ENCODE results near the gene GDF15.

DNA sequence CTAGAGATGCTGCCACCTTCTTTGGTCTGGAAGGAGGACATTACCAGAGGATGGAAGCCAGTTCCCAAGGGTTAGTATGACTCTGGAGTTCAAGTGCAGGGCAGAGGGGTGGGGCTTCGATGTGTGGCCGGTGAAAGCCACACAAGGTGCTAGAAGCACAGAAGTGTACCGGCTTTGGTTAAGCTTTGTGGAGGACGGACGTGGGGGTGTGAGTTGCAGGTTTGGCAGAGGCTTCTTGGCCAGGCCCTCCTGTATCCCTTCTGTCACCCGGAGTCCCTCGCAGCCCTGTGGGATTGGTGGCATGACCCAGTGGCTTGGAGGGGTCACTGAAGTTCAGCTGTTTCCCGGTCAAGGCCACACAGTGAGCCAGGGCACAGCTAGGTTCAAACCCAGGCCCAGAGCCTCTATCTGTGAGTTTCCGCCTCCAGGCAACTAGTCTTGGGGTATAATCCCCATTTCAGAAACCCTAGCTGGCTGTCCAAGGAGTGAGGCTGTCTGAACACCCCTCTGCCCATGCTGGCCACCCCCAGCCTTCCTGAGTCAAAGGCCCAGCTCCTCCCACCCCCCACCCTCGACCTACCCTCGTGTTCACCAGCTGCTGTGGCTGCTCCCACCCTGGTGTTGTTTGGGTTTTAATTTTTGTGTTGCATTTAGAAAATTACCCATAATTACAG lies 28.7 kb downstream of the GDF15 start:
- TF ChIP-seq, protein P1, sequence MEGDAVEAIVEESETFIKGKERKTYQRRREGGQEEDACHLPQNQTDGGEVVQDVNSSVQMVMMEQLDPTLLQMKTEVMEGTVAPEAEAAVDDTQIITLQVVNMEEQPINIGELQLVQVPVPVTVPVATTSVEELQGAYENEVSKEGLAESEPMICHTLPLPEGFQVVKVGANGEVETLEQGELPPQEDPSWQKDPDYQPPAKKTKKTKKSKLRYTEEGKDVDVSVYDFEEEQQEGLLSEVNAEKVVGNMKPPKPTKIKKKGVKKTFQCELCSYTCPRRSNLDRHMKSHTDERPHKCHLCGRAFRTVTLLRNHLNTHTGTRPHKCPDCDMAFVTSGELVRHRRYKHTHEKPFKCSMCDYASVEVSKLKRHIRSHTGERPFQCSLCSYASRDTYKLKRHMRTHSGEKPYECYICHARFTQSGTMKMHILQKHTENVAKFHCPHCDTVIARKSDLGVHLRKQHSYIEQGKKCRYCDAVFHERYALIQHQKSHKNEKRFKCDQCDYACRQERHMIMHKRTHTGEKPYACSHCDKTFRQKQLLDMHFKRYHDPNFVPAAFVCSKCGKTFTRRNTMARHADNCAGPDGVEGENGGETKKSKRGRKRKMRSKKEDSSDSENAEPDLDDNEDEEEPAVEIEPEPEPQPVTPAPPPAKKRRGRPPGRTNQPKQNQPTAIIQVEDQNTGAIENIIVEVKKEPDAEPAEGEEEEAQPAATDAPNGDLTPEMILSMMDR (conservative IDR thresholded peaks at IDR 0.05; ENCODE audit: low read length), result no peak
- no peak for TF ChIP-seq EZH2phosphoT487 (IDR thresholded peaks at IDR 0.05; ENCODE audit: borderline replicate concordance, low read depth, low read length)

All from OCI-LY7 (cell line).